MCF 10A (cell line): ENCODE results near the gene LACTB. TPM values are rescaled to one million over a fixed set of nuclear protein-coding genes. Genes with fewer than 3 reads are reported as not detected.
A peak's percentile ranks its signal among the peaks of the same experiment; 100 is the strongest.

ENCODE experiments used
- BruUV-seq: library from RNA; stranded (reverse); fragments of 400-500 nt; replicated peaks from 2 replicates; lab custom pipeline; 2021; lab: Mats Ljungman, UMichigan
- CTCF ChIA-PET: fragments of 300-600 bp; sonication (Branson Sonifier 250); formaldehyde crosslinking; extraction: SDS; loops from one replicate; lab custom pipeline; 2021; ENCODE audit warnings: antibody characterized with exemption, inconsistent platforms; lab: Yijun Ruan, JAX
- POLR2A ChIA-PET: fragments of 300-600, 350-650 bp; sonication (Branson Sonifier 250); formaldehyde crosslinking; extraction: SDS; loops from one replicate; lab custom pipeline; 2020; ENCODE audit warnings: antibody characterized with exemption, inconsistent platforms; lab: Yijun Ruan, JAX
- DNase-seq: peaks from one replicate; pipeline ENCODE4 v3.0.0-alpha.2; 2018; ENCODE audit not compliant: unreplicated experiment
- H3K27ac Mint-ChIP-seq: one replicate; pipeline ENCODE4 v1.8.0; 2022; ENCODE audit warnings: mild to moderate bottlenecking, low read depth, mixed read lengths; ENCODE audit not compliant: unreplicated experiment
- H3K27me3 Mint-ChIP-seq: one replicate; pipeline ENCODE4 v1.8.0; 2022; ENCODE audit warnings: mixed read lengths; ENCODE audit not compliant: insufficient read depth, unreplicated experiment
- H3K36me3 Mint-ChIP-seq: one replicate; pipeline ENCODE4 v1.8.0; 2022; ENCODE audit warnings: mild to moderate bottlenecking, moderate library complexity, mixed read lengths; ENCODE audit not compliant: insufficient read depth, unreplicated experiment
- H3K4me1 Mint-ChIP-seq: one replicate; pipeline ENCODE4 v1.8.0; 2022; ENCODE audit warnings: mixed read lengths; ENCODE audit not compliant: insufficient read depth, unreplicated experiment
- H3K4me3 Mint-ChIP-seq: one replicate; pipeline ENCODE4 v1.8.0; 2022; ENCODE audit warnings: mild to moderate bottlenecking, moderate library complexity, mixed read lengths; ENCODE audit not compliant: unreplicated experiment
- H3K9me3 Mint-ChIP-seq: one replicate; pipeline ENCODE4 v1.8.0; 2022; ENCODE audit warnings: mixed read lengths; ENCODE audit not compliant: unreplicated experiment
- CTCF ChIP-seq: fragments of 200-600 bp; IDR thresholded peaks from one replicate; pipeline ENCODE4 v1.8.0; 2022; ENCODE audit warnings: antibody characterized with exemption, mild to moderate bottlenecking; ENCODE audit not compliant: unreplicated experiment
- intact Hi-C: fragments of 100-400 bp; cut with micrococcal nuclease; formaldehyde crosslinking; loops from 2 replicates; pipeline ENCODE4 v1.14.1; 2022
- total RNA-seq: library from RNA; stranded (reverse); gene quantifications from 2 replicates; pipeline ENCODE4 v1.2.3, GENCODE V29; 2022

LACTB gene
- total RNA-seq, 1 experiment from 2014 or later, result 9.9 TPM

DNA sequence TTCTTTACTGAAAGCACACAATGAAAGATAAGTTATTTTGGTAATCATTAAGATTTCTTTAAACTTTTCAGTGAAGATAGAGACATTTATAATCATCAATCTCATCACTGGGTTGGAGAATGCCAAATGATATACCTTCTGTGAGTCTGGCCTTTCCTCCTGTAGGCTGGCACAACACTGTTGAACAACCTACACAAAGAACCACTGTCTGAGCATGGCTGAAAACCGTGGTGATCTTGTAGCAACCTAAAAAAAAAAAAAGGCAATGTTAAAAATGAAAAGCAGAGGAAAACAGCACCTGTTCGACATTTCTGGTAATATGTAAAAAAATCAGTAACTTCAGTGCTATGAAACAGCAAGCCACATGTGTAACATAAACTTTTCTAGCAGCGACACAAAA lies 33.8 kb downstream of the LACTB start:
- TF ChIP-seq CTCF, result no peak
- peak overlapping the region; percentile 98 for H3K27ac Mint-ChIP-seq
- CTCF ChIA-PET, result interaction anchor here (1.4 kb wide), 1 partner anchor 373 kb away, joined by 5 read pairs; no protein-coding TSS in a partner anchor
- DNase-seq, result no peak
- peak overlapping the region; percentile 92 for H3K4me3 Mint-ChIP-seq
- no peaks in the 10 kb centered on the region for H3K27me3 Mint-ChIP-seq
- intact Hi-C loops, result loop anchor here (5.0 kb wide), 1 partner anchor 247 kb away; no protein-coding TSS in a partner anchor
- H3K9me3 Mint-ChIP-seq, result peaks cover 7% of the 10 kb centered on the region
- no TSS peak for BruUV-seq
- POLR2A ChIA-PET, result interaction anchor here (0.7 to 3.2 kb wide), 12 partner anchors 8 to 234 kb away, joined by 3 to 100 read pairs (median 6); partner anchors contain the start of genes APH1B and RAB8B
- no peaks in the 10 kb centered on the region for H3K4me1 Mint-ChIP-seq
- H3K36me3 Mint-ChIP-seq, result peaks cover 70% of the 10 kb centered on the region

GRCh38 chr15:63156086-63156710 lies 34.5 kb downstream of the LACTB start:
- intact Hi-C loops, result loop anchor here (1.0 to 5.0 kb wide), 2 partner anchors 35 to 246 kb away; partner anchors contain the start of gene LACTB
- Mint-ChIP-seq H3K36me3 (peaks cover 70% of the 10 kb centered on the region), H3K27ac (peak overlapping the region; percentile 98), H3K4me3 (peak overlapping the region; percentile 92), H3K27me3 (no peaks in the 10 kb centered on the region), H3K4me1 (no peaks in the 10 kb centered on the region), H3K9me3 (peaks cover 7% of the 10 kb centered on the region)
- BruUV-seq, result no TSS peak
- ChIA-PET CTCF (interaction anchor here (0.7 kb wide), 2 partner anchors 396 to 1659 kb away, joined by 3 read pairs; no protein-coding TSS in a partner anchor), POLR2A (interaction anchor here (0.7 to 3.2 kb wide), 25 partner anchors 9 to 939 kb away, joined by 3 to 100 read pairs (median 6); partner anchors contain the start of genes APH1B, RAB8B and SNX1)
- no peak for TF ChIP-seq CTCF
- no peak for DNase-seq

GRCh38 chr15:63156755-63157117 lies 35.1 kb downstream of the LACTB start:
- CTCF ChIA-PET, result interaction anchor here (0.6 to 0.7 kb wide), 4 partner anchors 10 to 1658 kb away, joined by 3 read pairs; no protein-coding TSS in a partner anchor
- TF ChIP-seq CTCF, result no peak
- POLR2A ChIA-PET, result interaction anchor here (0.7 to 3.2 kb wide), 33 partner anchors 8 to 939 kb away, joined by 3 to 100 read pairs (median 5); partner anchors contain the start of genes APH1B, LACTB, RAB8B and SNX1
- Mint-ChIP-seq H3K27ac (peak overlapping the region; percentile 98), H3K4me1 (no peaks in the 10 kb centered on the region), H3K9me3 (peaks cover 7% of the 10 kb centered on the region), H3K36me3 (peaks cover 64% of the 10 kb centered on the region), H3K27me3 (no peaks in the 10 kb centered on the region), H3K4me3 (peak overlapping the region; percentile 92)
- BruUV-seq, result TSS peak; percentile 66
- intact Hi-C loops, result loop anchor here (1.0 to 5.0 kb wide), 3 partner anchors 35 to 246 kb away; partner anchors contain the start of genes APH1B and LACTB
- DNase-seq, result peak; percentile 40
